GM23338 (cell line): Measurements from ENCODE around the gene SIN3B. TPM values are rescaled to one million over a fixed set of nuclear protein-coding genes. Genes with fewer than 3 reads are reported as not detected.

Source experiments
- ATAC-seq: fragments of 200-7000 bp; cut with Tn5 transposase; 3 replicates; pipeline ENCODE4 v1.9.1; 2020
- DNase-seq: peaks from one replicate; pipeline ENCODE4 v3.0.0-alpha.2; 2015; ENCODE audit warnings: low spot score
- H2AFZ ChIP-seq: fragments of 200-600 bp; sonication (generic); 2 replicates; pipeline ENCODE4 v1.8.0; 2016; ENCODE audit warnings: antibody characterized with exemption, mild to moderate bottlenecking, moderate library complexity
- H3F3A ChIP-seq: fragments of 200-600 bp; sonication (generic); replicated peaks from 2 replicates; pipeline ENCODE4 v1.8.0; 2017; ENCODE audit warnings: antibody characterized with exemption, mixed run types, low read depth
- H3K27ac ChIP-seq: fragments of 200-600 bp; sonication (generic); 2 replicates; pipeline ENCODE4 v1.6.1; 2016; ENCODE audit warnings: low read depth
- H3K27me3 ChIP-seq: fragments of 200-600 bp; sonication (generic); 2 replicates; pipeline ENCODE4 v1.8.0; 2016; ENCODE audit warnings: mild to moderate bottlenecking, mixed run types, moderate library complexity; ENCODE audit not compliant: insufficient read depth
- H3K36me3 ChIP-seq: fragments of 200-600 bp; sonication (generic); 2 replicates; pipeline ENCODE4 v1.8.0; 2016; ENCODE audit warnings: mild to moderate bottlenecking; ENCODE audit not compliant: insufficient read depth
- H3K4me1 ChIP-seq: fragments of 200-600 bp; sonication (generic); 2 replicates; pipeline ENCODE4 v1.8.0; 2016; ENCODE audit warnings: mild to moderate bottlenecking, moderate library complexity; ENCODE audit not compliant: insufficient read depth
- H3K4me2 ChIP-seq: fragments of 200-600 bp; sonication (generic); 2 replicates; pipeline ENCODE4 v1.7.1; 2017; ENCODE audit warnings: mixed run types
- H3K4me3 ChIP-seq: fragments of 200-600 bp; sonication (generic); 2 replicates; pipeline ENCODE4 v1.6.1; 2016; ENCODE audit warnings: mixed run types
- H3K79me2 ChIP-seq: fragments of 200-600 bp; sonication (generic); replicated peaks from 2 replicates; pipeline ENCODE4 v1.8.0; 2017; ENCODE audit warnings: mild to moderate bottlenecking; ENCODE audit not compliant: insufficient read depth
- H3K9me2 ChIP-seq: fragments of 200-600 bp; sonication (generic); 2 replicates; pipeline ENCODE4 v1.8.0; 2017; ENCODE audit not compliant: insufficient read depth
- H4K20me1 ChIP-seq: fragments of 200-600 bp; sonication (generic); replicated peaks from 2 replicates; pipeline ENCODE4 v1.8.0; 2017; ENCODE audit warnings: mild to moderate bottlenecking; ENCODE audit not compliant: insufficient read depth
- H3K27ac Mint-ChIP-seq: 2 replicates; pipeline ENCODE4 v1.8.0; 2020; ENCODE audit warnings: inconsistent platforms, mild to moderate bottlenecking, moderate library complexity, mixed read lengths
- H3K27me3 Mint-ChIP-seq: 3 replicates; pipeline ENCODE4 v1.8.0; 2022; ENCODE audit warnings: low read depth, mild to moderate bottlenecking, moderate library complexity, mixed read lengths, inconsistent platforms; ENCODE audit not compliant: insufficient read depth, poor library complexity
- H3K36me3 Mint-ChIP-seq: 3 replicates; pipeline ENCODE4 v1.8.0; 2021; ENCODE audit warnings: low read depth, mild to moderate bottlenecking, inconsistent platforms, moderate library complexity, mixed read lengths
- H3K4me1 Mint-ChIP-seq: 3 replicates; pipeline ENCODE4 v1.8.0; 2020; ENCODE audit warnings: mild to moderate bottlenecking, inconsistent platforms, mixed read lengths
- H3K4me3 Mint-ChIP-seq: 3 replicates; pipeline ENCODE4 v1.8.0; 2021; ENCODE audit warnings: moderate library complexity, mild to moderate bottlenecking, inconsistent platforms, mixed read lengths
- H3K9me3 Mint-ChIP-seq: 3 replicates; pipeline ENCODE4 v1.8.0; 2020; ENCODE audit warnings: moderate library complexity, mild to moderate bottlenecking, inconsistent platforms, mixed read lengths
- CREB1 ChIP-seq: fragments of 250-450 bp; sonication (Bioruptor Pico); IDR thresholded peaks from 2 replicates; pipeline ENCODE4 v1.5.0; 2020; ENCODE audit warnings: low read depth, mild to moderate bottlenecking, moderate library complexity
- ETS1 ChIP-seq: IDR thresholded peaks from 2 replicates; pipeline ENCODE4 v1.6.1; 2016; ENCODE audit warnings: antibody characterized with exemption
- EZH2 ChIP-seq: fragments of 200-600 bp; sonication (generic); IDR thresholded peaks from one replicate; pipeline ENCODE4 v1.8.0; 2017; ENCODE audit warnings: antibody characterized with exemption, mild to moderate bottlenecking, low read depth; ENCODE audit not compliant: unreplicated experiment
- EZH2phosphoT487 ChIP-seq: fragments of 200-600 bp; sonication (generic); IDR thresholded peaks from one replicate; pipeline ENCODE4 v1.8.1; 2018; ENCODE audit warnings: antibody characterized with exemption; ENCODE audit not compliant: unreplicated experiment
- NANOG ChIP-seq: IDR thresholded peaks from 2 replicates; pipeline ENCODE4 v1.6.1; 2016; ENCODE audit warnings: antibody characterized with exemption, borderline replicate concordance
- REST ChIP-seq: IDR thresholded peaks from one replicate; pipeline ENCODE4 v1.6.1; 2018; ENCODE audit warnings: antibody characterized with exemption; ENCODE audit not compliant: unreplicated experiment
- ZNF114 ChIP-seq: fragments of 250-450 bp; sonication (Bioruptor Pico); IDR thresholded peaks from 2 replicates; pipeline ENCODE4 v1.5.0; 2020; ENCODE audit warnings: mild to moderate bottlenecking, moderate library complexity
- ZNF331 ChIP-seq: fragments of 250-450 bp; sonication (Bioruptor Pico); IDR thresholded peaks from 2 replicates; pipeline ENCODE4 v1.5.0; 2020; ENCODE audit warnings: low read depth, mild to moderate bottlenecking, moderate library complexity
- ZNF462 ChIP-seq: fragments of 250-450 bp; sonication (Bioruptor Pico); IDR thresholded peaks from 2 replicates; pipeline ENCODE4 v1.5.0; 2020; ENCODE audit warnings: mild to moderate bottlenecking, moderate library complexity
- polyA plus RNA-seq: library from polyadenylated mRNA; unstranded; fragments of >200 nt; fragmentation: Nextera tagmentation; extraction: Ambion mirVana; gene quantifications from 2 replicates; pipeline ENCODE4 v1.2.1, GENCODE V29; 2016
- total RNA-seq: library from RNA; depleted of rRNA; stranded (reverse); fragments of >200 nt; shearing (Covaris generic); gene quantifications from 2 replicates; pipeline ENCODE4 v1.2.3, GENCODE V29; 2014

The SIN3B gene
- total and polyA plus RNA-seq, 2 experiments from 2014 or later = 37.6 to 68.6 TPM

GRCh38 chr19:16868423-16869130 is 39.4 kb downstream of the SIN3B start:
- Histone ChIP-seq H3F3A (no peaks in the 10 kb centered on the region), H3K4me3 (no peak overlapping the region), H3K27me3 (no peaks in the 10 kb centered on the region), H4K20me1 (no peaks in the 10 kb centered on the region; the same call in none of the 2 replicates), H2AFZ (no peak overlapping the region), H3K27ac (no peak overlapping the region), H3K4me2 (no peak overlapping the region), H3K9me2 (no peaks in the 10 kb centered on the region), H3K36me3 (peaks cover 13% of the 10 kb centered on the region), H3K79me2 (peaks cover 1% of the 10 kb centered on the region), H3K4me1 (no peaks in the 10 kb centered on the region)
- Mint-ChIP-seq H3K9me3 (no peaks in the 10 kb centered on the region), H3K4me3 (no peak overlapping the region), H3K27me3 (peaks cover 4% of the 10 kb centered on the region), H3K36me3 (peaks cover 60% of the 10 kb centered on the region), H3K4me1 (no peaks in the 10 kb centered on the region), H3K27ac (peak overlapping the region; percentile 55; the same call in 1 of the 2 replicates)
- no peak for ATAC-seq
- TF ChIP-seq ETS1 = no peak
- no peak for TF ChIP-seq ZNF462 (CRISPR knock-in tag)
- no peak for TF ChIP-seq NANOG
- no peak for TF ChIP-seq ZNF114 (CRISPR knock-in tag)
- TF ChIP-seq REST = no peak
- TF ChIP-seq CREB1 (CRISPR knock-in tag) = no peak
- no peak for TF ChIP-seq EZH2phosphoT487
- no peak for TF ChIP-seq EZH2
- no peak for TF ChIP-seq ZNF331 (CRISPR knock-in tag)
- no peak for DNase-seq
